ENCODE measurements around the gene TSPAN1.
A peak's percentile ranks its signal among the peaks of the same experiment; 100 is the strongest.

Gene TSPAN1, protein sequence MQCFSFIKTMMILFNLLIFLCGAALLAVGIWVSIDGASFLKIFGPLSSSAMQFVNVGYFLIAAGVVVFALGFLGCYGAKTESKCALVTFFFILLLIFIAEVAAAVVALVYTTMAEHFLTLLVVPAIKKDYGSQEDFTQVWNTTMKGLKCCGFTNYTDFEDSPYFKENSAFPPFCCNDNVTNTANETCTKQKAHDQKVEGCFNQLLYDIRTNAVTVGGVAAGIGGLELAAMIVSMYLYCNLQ

DNA sequence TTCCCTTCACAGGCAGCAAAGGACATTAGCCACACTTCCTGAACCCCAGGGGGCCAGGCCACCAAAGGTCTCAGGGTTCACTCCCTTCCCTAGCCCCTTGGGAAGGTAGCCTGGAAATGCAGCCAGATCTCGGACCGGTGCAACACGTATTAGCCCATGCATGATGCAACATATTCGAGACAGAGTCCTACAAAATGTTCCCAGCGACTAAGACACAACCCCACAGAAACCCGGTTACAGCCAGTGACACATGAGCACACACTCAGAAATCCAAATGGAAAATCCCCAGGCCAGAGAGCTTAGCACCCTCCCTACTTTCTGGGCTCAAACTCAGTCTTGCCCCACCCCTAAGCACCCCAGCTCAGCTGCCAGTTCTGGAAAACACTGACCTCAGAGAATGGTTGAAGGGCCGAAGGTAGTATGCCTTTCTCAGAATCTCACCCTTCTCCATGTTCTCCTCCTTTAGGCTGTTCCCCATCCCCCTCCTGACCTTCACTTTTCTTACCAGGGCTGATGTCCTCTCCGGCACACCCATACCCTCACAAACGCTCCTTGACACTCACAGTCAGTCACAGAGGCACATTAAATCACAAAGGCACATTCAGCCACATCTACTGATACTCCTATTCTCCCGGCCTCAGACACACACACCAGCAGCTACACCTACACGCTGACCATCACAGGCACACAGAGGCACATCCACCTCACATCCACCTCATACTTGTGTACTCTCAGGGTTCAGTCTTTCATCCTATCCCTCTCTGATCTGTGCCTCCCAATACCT is at the start of gene TSPAN1:
Gene TSPAN1 (plus strand): TSS at position 640 of the 784 bp plus-strand sequence. CDS start 6,021 bp downstream, outside the sequence.
- DNase-seq (ENCODE audit: low read depth) = no peak

DNA sequence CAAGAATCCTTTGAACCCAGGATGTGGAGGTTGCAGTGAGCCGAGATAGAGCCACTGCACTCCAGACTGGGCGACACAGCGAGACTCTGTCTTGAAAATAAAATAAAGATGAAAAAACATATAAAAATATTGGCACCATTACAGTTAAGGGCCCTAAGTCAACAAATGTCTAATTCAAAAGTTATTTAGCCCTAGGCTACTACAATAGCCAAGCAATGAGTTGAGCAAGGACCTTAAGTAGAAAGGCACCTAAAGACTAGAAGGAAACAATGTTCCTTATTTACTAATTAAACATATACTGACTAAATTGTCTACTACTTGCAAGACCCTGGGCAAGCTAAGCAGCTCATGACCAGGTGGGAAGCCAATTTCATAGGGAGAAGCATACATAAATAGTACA is 46.5 kb upstream of the TSPAN1 start:
- DNase-seq (ENCODE audit: low read depth) = no peak

DNA sequence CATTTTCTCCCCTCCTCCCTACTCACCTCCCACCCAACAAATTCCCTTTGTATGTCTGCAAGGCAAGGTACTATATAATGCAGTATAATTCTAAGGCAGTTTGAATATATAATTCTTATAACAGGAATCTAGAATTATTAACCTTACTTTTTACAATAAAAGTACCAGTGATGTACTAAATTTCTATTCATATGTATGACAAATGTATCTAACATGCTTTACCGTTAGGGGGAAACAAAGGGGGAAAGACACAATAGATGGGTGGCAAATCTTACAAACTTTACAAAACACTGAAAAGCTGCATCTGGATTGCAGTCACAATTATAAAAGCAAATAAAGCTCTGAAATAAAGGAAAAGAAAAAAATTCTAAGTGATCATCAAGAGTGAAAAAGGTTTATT is 44.8 kb upstream of the TSPAN1 start:
- no peak for DNase-seq (ENCODE audit: low read depth)

DNA sequence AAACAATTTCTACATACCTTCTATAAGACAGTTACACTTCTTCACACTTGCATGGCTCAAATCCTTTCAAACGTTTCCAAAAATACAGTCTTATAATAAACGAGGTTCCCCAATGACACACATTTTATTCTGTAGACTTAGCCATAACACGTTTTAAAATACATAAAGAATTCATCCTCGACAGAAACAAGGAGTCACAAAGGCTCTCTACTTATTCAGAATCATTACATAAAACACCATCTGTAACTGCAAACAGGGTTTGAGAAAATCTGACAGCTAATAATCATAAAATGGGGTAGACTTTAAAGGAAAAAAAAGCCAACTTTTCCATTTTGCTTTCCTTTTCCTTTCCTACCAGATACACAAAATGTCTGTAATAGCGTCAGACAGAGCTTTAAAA is 44.3 kb upstream of the TSPAN1 start:
- DNase-seq (ENCODE audit: low read depth) = no peak

DNA sequence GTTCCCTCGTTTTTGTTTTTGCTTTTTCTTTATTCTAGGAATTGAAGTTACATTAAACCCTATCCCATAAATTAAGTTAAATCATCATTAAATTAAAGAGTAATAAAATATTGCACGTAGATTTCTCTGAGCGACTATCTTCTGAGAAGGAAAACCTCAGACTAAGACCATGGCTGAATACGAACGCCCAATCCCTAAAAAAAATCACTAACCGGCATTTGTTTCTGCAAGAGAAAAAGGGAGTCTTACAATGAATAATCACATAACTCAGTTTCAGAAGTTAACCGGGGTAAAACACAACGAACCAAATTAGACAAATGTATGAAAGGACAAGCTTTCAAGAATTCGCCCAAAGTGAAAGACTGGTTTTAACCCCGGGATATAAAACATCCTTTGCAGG is 43.8 kb upstream of the TSPAN1 start:
- no peak for DNase-seq (ENCODE audit: low read depth)

DNA sequence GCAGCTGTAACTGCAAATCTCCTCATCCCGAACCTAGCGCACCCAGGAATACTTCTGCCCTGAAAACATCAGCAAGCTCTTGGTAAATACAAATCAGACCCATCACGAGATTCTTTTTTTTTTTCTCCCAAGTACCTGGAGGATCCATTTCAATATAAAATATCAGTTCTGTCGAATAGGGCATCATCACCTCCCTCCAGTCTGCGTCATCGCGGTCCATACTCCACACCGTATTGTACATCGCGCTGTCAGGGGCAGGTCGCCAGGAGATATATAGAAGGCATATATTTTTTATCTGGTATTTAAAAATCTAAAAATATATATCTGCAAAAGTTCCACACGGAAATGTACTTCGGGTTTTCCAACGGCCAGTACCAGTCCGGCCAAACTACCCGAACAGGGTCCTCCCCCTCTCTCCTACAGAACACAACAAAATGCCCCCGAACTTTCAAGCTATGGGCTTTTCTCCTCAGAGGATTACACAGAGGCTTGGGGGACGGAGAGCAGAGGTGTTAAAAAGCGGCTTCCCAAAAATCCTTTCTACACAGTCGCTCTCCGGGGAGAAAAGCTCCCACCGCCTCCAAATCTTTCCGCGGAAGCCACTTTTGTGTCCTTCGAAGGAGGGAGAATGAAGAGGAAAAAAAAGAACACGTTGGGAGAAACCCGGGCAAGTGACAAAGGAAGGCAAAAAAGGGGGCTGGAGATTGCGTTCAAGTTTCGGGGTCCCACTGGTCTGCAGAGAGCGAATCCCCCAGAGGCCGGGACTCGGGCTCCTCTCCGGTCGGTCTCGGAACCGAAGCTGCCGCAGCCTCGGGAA is 43.0 kb upstream of the TSPAN1 start:
- DNase-seq (ENCODE audit: low read depth) = peak; percentile 4

DNA sequence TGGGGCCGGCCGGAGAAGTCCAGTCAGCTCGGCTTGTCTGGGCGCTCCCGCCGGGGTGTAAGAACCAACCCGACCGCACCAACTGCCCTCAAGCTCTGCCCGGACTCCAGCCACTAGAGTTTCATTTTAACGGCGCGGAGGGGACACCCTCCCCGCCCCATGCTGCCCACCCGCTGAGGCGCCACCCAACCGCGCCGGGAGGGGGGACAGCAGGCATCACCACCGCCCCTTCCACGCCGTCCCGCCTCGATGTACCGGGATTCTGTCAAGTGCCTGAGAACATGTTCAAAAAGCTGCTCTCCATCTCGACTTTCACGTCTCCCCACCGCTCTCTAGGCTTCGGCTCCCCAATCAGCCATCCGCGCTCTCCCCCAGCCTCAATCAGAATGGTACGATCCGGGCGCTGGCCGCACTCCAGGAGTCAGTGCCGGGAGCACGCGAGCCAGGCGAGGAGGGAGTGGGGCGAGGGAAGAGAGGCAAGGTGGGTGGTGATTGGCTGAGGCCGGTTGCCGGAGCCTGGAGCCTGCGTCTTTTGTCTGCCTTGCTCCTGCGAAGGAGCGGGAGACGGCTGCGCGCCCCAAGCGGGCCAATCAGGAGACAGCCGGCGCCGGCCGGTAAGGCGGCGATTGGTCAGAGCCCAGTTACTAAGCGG is 42.2 kb upstream of the TSPAN1 start, which contains the start of gene PIK3R3:
Gene PIK3R3 (minus strand): TSS at position 101 of the 652 bp plus-strand sequence. CDS start 677 bp downstream, outside the sequence.
- peak; percentile 65 for DNase-seq (ENCODE audit: low read depth)

DNA sequence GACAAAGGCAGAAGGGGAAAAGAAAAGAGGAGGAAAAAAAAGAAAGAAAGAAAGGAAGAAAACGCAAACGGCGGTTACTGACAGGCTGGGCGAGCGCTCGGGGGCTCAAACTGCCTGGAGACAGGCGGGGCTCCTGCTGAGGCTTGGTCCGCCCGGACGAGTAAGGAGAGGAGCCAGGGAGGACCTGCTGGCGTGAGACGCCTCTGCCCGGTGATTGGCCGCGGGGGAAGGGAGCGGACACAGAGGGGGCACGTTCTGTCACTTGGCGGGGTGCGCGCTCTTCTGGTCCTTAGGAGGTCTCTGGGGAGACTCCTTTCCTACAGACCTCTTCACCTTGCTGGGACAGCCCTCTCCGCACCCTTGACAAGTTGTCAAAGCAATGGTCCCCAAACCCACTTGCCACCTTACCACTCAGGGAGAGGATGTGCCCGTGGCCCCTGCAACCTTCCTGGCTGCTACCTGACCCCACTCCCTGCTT is 41.7 kb upstream of the TSPAN1 start:
- DNase-seq (ENCODE audit: low read depth) = peak; percentile 16

DNA sequence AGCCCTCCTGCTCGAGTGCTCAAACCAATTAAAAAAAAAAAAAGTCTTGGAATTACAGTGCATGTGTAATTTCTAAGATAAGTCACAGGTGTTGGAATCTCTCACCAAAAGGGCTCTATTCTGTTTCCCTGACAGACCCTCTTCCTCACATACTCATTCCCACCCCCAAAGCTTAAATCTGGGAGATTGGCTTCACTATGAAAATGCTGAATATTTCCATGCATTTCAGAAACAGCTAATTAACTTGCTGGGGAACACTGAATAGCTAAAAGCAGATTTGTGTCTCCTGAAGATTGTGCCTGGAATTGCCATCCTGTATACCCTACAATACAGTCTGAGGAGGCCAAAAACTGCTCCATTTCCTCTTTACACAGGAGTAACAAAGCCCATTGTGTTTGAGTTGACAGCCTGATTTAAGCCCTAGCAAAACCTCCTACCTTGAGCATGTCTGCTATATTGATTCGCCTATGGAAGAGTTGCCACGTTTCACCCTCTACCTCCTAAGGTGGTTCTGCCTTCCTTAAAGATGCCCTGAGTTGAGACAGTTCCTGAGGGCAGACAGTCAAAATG is 41.0 kb upstream of the TSPAN1 start:
- DNase-seq (ENCODE audit: low read depth) = no peak

DNA sequence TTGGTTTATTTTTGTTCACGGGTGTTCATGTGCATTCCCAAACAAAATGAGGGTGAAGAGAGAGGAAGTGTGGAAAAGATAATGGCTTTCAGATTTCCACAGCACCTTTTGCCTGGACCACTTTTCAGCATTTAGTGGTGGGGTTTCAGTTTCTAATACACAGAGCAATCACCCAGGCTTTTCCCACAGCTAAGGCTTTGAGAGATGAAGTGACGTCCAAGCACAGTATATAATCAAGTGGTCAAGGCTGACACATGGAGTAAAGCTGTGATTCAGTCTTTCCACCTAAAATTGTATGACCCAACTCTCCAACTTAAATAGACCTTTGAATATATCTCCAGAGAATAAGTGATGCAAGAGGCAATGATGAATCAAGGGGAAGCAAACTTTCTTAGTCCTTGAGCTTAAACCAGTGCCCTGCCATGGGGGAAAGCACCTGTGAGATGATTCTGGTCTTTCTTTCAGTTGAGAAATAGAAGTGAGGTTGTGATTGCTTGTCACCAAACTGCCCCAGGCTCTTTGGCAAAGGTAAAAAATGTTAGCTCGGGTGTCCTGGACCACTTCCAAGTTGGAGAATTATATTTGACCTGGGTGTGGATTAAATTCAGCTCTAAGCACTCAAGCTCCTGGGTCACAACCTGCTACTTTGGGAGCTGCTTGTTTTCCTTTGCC is 40.1 kb upstream of the TSPAN1 start:
- DNase-seq (ENCODE audit: low read depth) = no peak

DNA sequence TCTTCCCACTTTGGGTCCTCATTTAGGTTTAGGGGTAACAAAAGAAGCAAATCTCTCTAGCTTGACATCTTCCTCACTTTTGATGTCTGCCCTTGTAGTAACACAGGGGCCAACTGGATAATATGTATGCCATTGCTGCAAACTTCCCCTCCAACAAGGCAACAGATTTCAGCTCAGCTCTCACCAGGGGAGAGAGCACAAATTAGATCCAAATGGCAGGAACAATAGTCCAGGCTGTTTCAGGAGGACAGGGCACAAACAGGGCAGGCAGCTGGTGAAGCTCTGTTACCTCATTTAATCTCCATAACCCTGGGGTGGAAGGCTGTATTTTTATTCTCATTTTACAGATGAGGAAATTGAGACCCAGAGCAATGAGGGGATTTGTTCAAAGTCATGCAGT is 38.2 kb upstream of the TSPAN1 start:
- no peak for DNase-seq (ENCODE audit: low read depth)

DNA sequence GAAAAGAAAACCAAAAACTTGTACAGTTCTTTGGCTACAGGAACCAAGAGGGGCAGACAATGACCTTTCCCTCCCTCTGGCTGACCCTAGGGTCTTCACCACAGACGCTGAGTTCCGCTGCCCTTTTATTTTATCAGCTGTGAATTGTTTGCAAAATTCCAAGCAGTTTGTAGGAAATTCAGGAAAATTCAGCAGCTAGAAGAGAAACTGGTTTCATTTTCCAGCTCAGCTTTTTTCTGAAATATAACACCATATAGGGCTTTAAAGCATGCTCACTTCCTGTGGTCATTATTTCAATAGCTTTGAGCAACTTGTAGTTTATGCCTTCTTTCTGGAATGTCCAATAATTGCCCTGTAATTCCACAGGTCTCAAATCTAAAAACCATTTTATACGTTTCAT is 37.0 kb upstream of the TSPAN1 start:
- DNase-seq (ENCODE audit: low read depth) = no peak

DNA sequence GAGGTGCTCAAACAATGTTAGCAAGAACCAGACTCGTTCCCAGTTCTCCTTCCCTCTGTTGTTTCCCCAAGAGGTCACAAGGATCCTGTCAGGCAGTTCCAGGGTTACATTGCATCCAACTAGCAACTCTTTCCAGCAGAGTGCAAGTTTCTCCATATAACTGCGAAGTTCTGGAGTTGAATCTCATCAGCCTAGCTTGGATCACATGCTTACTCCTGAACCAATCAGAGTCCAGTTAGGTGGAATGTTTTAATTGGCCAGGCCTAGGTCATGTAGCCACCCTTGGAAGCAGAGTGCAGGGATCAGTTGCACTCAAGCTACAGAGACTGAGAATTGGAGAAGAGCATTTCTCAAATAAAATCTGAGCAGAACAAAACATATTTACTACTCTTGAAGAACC is 26.6 kb upstream of the TSPAN1 start:
- DNase-seq (ENCODE audit: low read depth) = no peak

DNA sequence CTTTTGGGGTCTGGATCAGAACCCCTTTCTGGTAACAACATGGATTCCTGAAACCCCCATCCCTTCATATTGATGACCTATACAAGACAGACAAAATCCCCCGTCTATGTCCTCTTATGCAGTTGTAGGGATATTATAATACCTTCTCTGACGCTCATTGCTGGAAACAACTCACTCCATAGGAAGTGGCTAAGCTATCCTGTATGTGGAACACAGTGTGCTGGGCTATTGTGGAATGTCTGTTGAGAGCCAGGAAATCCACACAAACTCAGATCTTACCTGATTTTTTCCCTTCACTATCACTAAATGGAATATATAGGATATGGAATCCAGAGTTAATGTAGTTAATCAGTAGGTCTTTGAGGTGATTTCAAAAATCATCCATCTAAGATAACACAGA is 24.8 kb upstream of the TSPAN1 start:
- no peak for DNase-seq (ENCODE audit: low read depth)

DNA sequence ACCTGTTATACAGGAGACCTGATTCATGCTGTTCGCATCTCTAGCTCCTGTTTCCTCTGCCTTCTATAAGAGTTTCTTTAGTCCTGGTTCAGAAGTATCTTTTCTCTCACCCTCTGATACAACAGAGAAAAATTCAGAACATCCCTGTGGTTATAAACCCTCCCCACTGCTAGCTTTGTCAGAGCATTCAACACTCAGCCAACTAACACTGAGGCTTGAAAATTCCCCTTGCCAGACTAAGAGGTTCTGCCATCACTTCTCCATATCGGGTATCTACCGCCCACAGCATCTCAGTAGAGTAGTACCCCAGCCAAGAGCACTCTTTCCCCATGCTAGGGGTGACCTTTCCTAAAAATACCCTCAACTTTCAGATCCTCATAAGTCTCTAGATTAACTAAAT is 22.9 kb upstream of the TSPAN1 start:
- DNase-seq (ENCODE audit: low read depth) = no peak

DNA sequence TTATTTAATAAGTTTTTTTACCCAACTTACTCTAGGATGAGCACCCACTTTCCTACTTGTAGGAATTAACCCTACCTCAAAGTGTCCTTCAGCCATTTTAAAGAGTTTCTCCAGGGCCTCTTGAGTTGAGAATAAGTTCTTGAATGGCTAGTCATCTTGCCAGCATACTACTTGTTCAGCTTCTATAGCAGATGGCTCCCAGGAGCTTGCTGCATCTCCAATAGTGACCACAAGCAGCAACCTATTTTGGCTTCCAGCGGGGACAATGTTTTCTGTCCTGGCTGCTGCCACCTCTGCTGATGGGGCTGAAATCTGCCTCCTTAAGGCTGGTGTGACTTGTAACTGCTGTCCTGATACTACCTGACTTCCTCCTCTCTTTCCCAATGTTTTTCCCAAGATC is 21.7 kb upstream of the TSPAN1 start:
- no peak for DNase-seq (ENCODE audit: low read depth)

DNA sequence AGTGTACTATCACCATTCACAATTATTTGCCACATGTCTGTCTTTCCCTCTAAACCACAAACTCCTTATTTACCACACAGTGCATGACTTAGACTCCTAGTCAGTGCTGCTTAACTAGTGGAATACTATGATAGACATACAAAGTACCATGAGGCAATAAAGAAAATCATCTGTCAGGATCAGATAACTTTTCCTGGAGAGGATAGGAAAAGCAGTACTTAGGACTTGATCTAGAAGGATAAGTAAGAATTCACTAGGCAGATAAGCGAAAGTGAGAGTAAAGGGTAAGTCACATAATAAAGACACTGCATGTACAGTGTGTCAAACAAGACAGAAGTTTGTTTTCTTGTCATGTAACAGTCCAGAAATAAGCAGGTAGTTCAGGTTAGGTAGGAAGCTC is 21.2 kb upstream of the TSPAN1 start:
- DNase-seq (ENCODE audit: low read depth) = no peak

DNA sequence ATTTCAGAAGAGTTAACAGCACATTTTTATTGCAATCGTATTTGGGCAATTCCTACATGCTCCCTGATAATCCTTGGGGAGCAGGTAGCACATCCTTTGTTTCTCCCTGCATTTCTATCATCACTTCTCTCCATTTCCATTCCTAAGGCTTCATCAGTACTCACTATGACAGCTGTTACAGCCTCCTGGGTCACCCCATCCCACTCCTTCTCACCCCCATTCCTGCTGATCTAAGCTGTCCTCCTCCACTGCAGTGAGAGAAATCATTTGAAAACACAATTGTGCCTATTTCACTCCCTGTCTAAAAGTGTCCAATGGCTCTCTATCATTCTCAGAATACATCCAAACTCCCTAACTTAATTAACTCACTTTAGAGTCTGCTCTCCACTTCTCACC is 17.0 kb upstream of the TSPAN1 start:
- no peak for DNase-seq (ENCODE audit: low read depth)

DNA sequence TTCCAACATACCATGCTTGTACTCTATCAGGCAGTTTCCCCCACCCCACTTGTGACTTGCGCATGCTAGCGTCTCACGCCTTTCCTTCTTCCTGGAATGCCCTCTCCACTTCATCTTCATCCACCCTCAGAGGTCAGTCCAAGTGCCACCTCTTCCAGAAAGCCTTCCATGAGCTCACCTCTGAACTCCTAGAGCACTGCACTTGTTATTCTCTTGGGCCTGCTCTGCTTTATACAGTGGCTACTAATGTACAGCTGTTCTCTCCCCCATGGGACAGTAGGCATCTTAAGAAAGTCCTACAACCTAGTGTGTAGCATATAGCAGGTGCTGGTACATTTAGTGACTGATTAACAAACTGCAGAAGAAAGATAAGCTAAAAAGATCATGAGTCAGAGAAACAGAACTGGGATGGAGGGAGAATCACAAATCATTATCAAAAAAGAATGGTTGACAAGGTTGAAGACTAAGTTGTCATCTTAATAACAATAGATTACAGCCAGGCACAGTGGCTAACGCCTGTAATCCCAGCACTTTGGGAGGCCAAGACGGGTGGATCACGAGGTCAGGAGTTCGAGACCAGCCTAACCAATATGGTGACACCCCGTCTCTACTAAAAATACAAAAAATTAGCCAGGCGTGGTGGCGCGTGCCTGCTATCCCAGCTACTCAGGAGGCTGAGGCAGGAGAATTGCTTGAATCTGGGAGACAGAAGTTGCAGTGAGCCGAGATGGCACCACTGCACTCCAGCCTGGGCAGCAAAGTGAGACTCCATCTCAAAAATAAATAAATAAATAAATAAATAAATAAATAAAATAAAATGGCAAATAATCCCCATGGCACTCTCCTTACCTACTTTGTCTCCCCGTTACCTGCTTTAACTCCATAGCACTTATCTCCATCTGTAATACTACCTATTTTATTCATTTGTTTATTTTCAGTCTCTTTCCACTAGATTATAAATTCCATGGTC is 16.3 kb upstream of the TSPAN1 start:
- DNase-seq (ENCODE audit: low read depth) = no peak

DNA sequence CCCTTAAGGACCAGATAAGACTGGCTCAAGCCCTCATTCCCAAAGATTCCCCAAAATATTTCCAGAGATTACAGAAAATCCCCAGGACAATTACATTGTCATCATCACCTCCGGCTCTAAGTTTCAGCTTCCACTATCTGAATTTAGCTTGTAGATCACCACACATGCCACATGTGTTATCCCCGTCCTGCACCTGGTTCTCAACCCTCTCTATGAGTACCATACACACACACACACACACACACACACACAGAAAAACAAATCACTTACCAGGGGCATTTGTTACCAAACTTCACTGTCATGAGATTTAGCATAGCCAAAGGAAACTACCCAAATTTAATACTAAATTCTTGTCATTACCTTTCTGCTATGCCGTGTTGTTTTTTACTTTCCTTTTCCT is 15.4 kb upstream of the TSPAN1 start:
- no peak for DNase-seq (ENCODE audit: low read depth)
